Sigmoid colon (tissue), 7 donors: ENCODE results near the gene FAM76A. TPM values are rescaled to one million over a fixed set of nuclear protein-coding genes. Genes with fewer than 3 reads are reported as not detected.

Experiments used
- DNase-seq: peaks from one replicate; pipeline ENCODE4 v3.0.0-alpha.2; 2019
- H3K27ac ChIP-seq, 4 donors: fragments of 200-600 bp; sonication (generic); one replicate each; pipeline ENCODE4 v1.5.1; 2016 to 2019; ENCODE audit warnings: mild to moderate bottlenecking in 1 of 4
- H3K27me3 ChIP-seq, 3 donors: fragments of 200-600 bp; sonication (generic); one replicate each; pipeline ENCODE4 v1.5.1; 2019; ENCODE audit warnings: mild to moderate bottlenecking in 1 of 3
- H3K36me3 ChIP-seq, 4 donors: fragments of 200-600 bp; sonication (generic); one replicate each; pipeline ENCODE4 v1.5.1; 2016 to 2019
- H3K4me1 ChIP-seq, 4 donors: fragments of 200-600 bp; sonication (generic); one replicate each; pipeline ENCODE4 v1.5.1; 2017 to 2019
- H3K4me3 ChIP-seq, 4 donors: fragments of 200-600 bp; sonication (generic); one replicate each; pipeline ENCODE4 v1.5.1; 2017 to 2019; ENCODE audit warnings: mild to moderate bottlenecking in 2 of 4, moderate library complexity in 1 of 4
- H3K9me3 ChIP-seq, 4 donors: fragments of 200-600 bp in 3 of 4; sonication (generic) in 3 of 4; one replicate each; pipeline versions ENCODE4 v1.5.1 to v1.6.1; 2013 to 2019
- EP300 ChIP-seq, 4 donors: sonication (generic); formaldehyde crosslinking; IDR thresholded peaks; one replicate each; pipeline ENCODE4 v1.6.1; 2017; ENCODE audit warnings: antibody characterized with exemption in 4 of 4
- POLR2A ChIP-seq, 2 donors: fragments of 450-650 bp; IDR thresholded peaks; one replicate each; pipeline ENCODE4 v1.6.1; 2016; ENCODE audit warnings: antibody characterized with exemption in 2 of 2, mild to moderate bottlenecking in 2 of 2, moderate library complexity in 2 of 2
- POLR2AphosphoS5 ChIP-seq, 4 donors: sonication (generic); formaldehyde crosslinking; IDR thresholded peaks; one replicate each; pipeline ENCODE4 v1.6.1; 2017; ENCODE audit warnings: antibody characterized with exemption in 4 of 4
- WGBS, 2 donors: extraction: QIAGEN DNeasy Blood & Tissue Kit; methylation state at CpG; one replicate each; pipeline ENCODE4 v1.1.7; 2013; 5-methylcytosine and 5-hydroxymethylcytosine counted together
- intact Hi-C: fragments of 100-400 bp; cut with DNase I; formaldehyde crosslinking; loops from one replicate; pipeline ENCODE4 v1.15.1; 2023
- polyA plus RNA-seq, 3 donors: library from polyadenylated mRNA; stranded (reverse); fragments of 200-250 nt; gene quantifications; one replicate each; pipeline ENCODE4 v1.2.3, GENCODE V29; 2013
- total RNA-seq, 4 donors: library from RNA; depleted of rRNA; stranded (reverse); fragments of >200 nt; gene quantifications; one replicate each; pipeline ENCODE4 v1.1.0, GENCODE V29; 2016
- TF ChIP-seq, protein P1 (sequence below), 4 experiments: fragments of 450-650 bp in 3 of 4; fragments of 200-600 bp in 1 of 4; IDR thresholded peaks; one replicate each; pipeline ENCODE4 v1.5.1; 2016 to 2019; ENCODE audit warnings: antibody characterized with exemption in 4 of 4, mild to moderate bottlenecking in 3 of 4, moderate library complexity in 2 of 4
- donor health status: healthy with polysubstance abuse.
- donor health status: Bipolar disorder and iron deficiency.
- donor health status: healthy.

The FAM76A gene
- total and polyA plus RNA-seq, 7 donors, result 3.6 to 24.3 (median 11.9) TPM

DNA sequence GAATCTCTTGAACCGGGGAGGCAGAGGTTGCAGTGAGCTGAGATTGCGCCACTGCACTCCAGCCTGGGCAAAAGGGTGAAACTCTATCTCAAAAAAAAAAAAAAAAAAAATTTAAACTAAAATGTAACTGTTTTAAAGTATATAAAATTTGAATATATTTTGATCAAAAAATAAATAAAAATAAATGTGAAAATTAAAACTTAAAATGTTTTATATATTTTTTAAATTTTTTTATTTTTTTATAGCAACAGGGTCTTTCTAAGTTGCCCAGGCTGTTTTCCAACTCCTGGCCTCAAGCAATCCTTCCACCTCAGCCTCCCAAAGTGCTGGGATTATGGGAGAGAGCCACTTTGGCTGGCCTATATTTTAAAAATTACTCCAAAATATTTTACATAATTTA, 15.2 kb upstream of the FAM76A start:
- no peaks in the 10 kb centered on the region for H3K36me3 ChIP-seq
- no peak for DNase-seq
- H3K9me3 ChIP-seq, result no peaks in the 10 kb centered on the region
- H3K4me3 ChIP-seq, result no peak overlapping the region
- intact Hi-C loops, result no loop called here
- TF ChIP-seq, protein P1, sequence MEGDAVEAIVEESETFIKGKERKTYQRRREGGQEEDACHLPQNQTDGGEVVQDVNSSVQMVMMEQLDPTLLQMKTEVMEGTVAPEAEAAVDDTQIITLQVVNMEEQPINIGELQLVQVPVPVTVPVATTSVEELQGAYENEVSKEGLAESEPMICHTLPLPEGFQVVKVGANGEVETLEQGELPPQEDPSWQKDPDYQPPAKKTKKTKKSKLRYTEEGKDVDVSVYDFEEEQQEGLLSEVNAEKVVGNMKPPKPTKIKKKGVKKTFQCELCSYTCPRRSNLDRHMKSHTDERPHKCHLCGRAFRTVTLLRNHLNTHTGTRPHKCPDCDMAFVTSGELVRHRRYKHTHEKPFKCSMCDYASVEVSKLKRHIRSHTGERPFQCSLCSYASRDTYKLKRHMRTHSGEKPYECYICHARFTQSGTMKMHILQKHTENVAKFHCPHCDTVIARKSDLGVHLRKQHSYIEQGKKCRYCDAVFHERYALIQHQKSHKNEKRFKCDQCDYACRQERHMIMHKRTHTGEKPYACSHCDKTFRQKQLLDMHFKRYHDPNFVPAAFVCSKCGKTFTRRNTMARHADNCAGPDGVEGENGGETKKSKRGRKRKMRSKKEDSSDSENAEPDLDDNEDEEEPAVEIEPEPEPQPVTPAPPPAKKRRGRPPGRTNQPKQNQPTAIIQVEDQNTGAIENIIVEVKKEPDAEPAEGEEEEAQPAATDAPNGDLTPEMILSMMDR (IDR thresholded peaks at IDR 0.05), result no peak
- TF ChIP-seq POLR2AphosphoS5 (IDR thresholded peaks at IDR 0.05) (no peak), POLR2A (IDR thresholded peaks at IDR 0.05) (no peak), EP300 (IDR thresholded peaks at IDR 0.05) (no peak)
- H3K27ac ChIP-seq, result no peak overlapping the region
- no peaks in the 10 kb centered on the region for H3K4me1 ChIP-seq
- no peaks in the 10 kb centered on the region for H3K27me3 ChIP-seq
- 96 to 98% methylated on average over 2 of the region's 2 CpGs for WGBS, 2 donors

DNA sequence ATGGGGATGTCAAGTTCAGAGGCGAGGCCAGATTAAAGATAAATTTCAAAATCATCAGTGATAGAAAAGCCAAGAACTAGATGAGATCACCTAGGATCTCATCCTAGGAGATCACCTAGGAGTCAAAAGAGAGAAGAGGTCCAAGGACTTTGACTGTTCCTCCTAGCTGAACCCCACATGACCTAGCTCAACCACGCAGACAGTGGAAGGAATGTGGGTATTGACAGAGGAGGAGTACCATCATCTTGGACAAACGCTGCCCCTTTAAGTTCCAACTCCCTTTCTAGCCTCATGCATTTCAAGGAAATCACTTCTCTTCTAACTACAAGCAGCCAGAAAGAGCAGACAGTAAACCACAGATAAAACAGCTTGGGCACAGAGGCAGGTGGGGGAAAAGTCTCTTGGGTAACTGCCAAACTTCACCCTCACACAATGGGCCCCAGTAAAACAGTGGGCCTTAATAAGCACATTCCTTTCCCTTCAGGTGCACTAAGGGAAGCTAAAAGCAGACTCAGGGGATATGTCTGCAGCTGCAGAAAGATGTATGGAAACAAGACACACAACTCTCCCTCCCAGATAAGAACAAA, 12.5 kb upstream of the FAM76A start:
- no peaks in the 10 kb centered on the region for H3K36me3 ChIP-seq
- no peak overlapping the region for H3K27ac ChIP-seq
- H3K4me3 ChIP-seq, result no peak overlapping the region
- intact Hi-C loops, result no loop called here
- DNase-seq, result no peak
- TF ChIP-seq POLR2AphosphoS5 (IDR thresholded peaks at IDR 0.05), result no peak
- TF ChIP-seq, protein P1 (IDR thresholded peaks at IDR 0.05), result no peak
- no peak for TF ChIP-seq EP300 (IDR thresholded peaks at IDR 0.05)
- TF ChIP-seq POLR2A (IDR thresholded peaks at IDR 0.05), result no peak
- no peaks in the 10 kb centered on the region for H3K4me1 ChIP-seq
- H3K27me3 ChIP-seq, result no peaks in the 10 kb centered on the region
- H3K9me3 ChIP-seq, result no peaks in the 10 kb centered on the region
- WGBS, 2 donors, result 41 to 46% methylated on average over 3 of the region's 3 CpGs

DNA sequence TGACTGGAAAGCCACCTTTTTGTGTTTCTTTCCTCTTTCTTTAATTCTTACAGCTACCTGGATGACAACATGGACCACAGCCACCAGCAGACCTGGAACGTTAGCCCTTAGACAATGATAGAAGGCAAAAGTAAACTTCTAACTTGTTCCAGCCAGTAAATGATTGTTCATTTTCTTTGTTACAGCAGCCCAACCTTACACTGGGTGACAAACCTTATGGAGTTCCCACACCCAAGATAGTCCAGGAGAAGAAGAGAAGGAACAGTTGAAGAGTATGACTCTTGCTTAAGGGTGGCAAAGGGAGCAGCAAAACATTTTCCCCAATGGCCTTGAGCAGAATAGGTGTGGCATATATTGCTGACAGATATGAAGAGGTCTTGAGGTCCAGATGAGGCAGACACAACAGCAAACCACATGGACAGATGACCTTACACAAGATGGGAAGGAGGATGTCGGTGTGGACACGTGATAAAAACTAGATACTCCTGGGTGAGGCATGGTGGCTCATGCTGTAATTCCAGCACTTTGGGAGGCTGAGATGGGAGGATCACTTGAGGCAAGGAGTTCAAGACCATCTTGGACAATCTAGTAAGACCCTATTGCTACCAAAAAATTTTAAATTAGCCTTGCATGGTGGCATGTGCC, 11.8 kb upstream of the FAM76A start:
- intact Hi-C loops, result no loop called here
- no peaks in the 10 kb centered on the region for H3K27me3 ChIP-seq
- H3K4me1 ChIP-seq, result no peaks in the 10 kb centered on the region
- H3K9me3 ChIP-seq, result no peaks in the 10 kb centered on the region
- H3K4me3 ChIP-seq, result no peak overlapping the region
- no peak overlapping the region for H3K27ac ChIP-seq
- no peak for DNase-seq
- TF ChIP-seq POLR2AphosphoS5 (IDR thresholded peaks at IDR 0.05), result no peak
- TF ChIP-seq, protein P1 (IDR thresholded peaks at IDR 0.05), result no peak
- no peak for TF ChIP-seq POLR2A (IDR thresholded peaks at IDR 0.05)
- TF ChIP-seq EP300 (IDR thresholded peaks at IDR 0.05), result no peak
- H3K36me3 ChIP-seq, result no peaks in the 10 kb centered on the region
- WGBS, 2 donors, result 69 to 83% methylated on average over 3 of the region's 3 CpGs

DNA sequence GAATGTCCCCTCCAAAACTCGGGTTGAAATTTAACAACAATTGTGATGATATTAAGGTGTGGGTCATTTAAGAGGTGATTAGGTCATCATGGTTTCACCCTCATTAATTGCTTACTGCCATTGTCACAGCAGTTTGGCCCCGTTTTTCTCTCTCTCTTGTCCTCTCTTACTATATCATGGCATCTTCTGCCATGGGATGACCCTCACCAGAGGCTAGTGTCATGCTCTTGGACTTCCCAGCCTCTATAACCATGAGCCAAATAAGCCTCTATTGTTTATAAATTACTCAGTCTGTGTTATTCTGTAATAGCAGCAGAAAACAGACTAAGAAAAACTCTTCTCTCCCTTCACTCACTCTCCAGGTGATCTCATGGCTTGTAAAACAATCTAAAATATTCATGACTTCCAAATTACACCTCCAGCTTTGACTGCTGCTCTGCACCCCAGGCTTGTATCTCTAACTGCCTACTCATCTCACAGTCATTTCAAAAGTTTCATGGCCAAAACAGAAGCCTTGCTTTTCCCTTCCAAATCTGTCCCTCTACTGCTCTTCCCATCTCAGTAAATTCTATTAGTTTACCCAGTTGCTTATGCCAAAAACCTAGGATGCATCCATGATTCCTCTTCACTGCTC, 9.4 kb upstream of the FAM76A start:
- intact Hi-C loops, result no loop called here
- Histone ChIP-seq H3K27me3 (no peaks in the 10 kb centered on the region), H3K4me1 (no peaks in the 10 kb centered on the region), H3K4me3 (no peak overlapping the region), H3K9me3 (no peaks in the 10 kb centered on the region), H3K36me3 (no peaks in the 10 kb centered on the region), H3K27ac (no peak overlapping the region)
- TF ChIP-seq EP300 (IDR thresholded peaks at IDR 0.05) (no peak), POLR2AphosphoS5 (IDR thresholded peaks at IDR 0.05) (no peak), POLR2A (IDR thresholded peaks at IDR 0.05) (no peak)
- TF ChIP-seq, protein P1 (IDR thresholded peaks at IDR 0.05), result no peak
- DNase-seq, result no peak
- 80 to 82% methylated on average over 2 of the region's 2 CpGs for WGBS, 2 donors
